ENCODE results near the gene KIR3DL3. TPM values are rescaled to one million over a fixed set of nuclear protein-coding genes. Genes with fewer than 3 reads are reported as not detected.

The KIR3DL3 gene
- total and polyA plus RNA-seq, 4 donors: not detected

- H3K36me3 ChIP-seq (ENCODE audit: control insufficient read depth in 4 of 4, insufficient read depth in 4 of 4, low read length in 4 of 4): no peaks in the 10 kb centered on the region
- no peak overlapping the region for H3K4me3 ChIP-seq
- ATAC-seq (ENCODE audit: insufficient read depth, low FRiP score) (no peak), DNase-seq (no peak)
- H3K9ac ChIP-seq (ENCODE audit: insufficient read depth in 1 of 2, low read length in 2 of 2): no peak overlapping the region
- no peaks in the 10 kb centered on the region for H3K4me1 ChIP-seq (ENCODE audit: control insufficient read depth in 5 of 5, insufficient read depth in 5 of 5, low read length in 5 of 5)
- peaks cover 0 to 2% (median under 1%) of the 10 kb centered on the region in 4 donors for H3K9me3 ChIP-seq (ENCODE audit: control insufficient read depth in 4 of 4, insufficient read depth in 3 of 4, low read length in 3 of 4)
- H3K27ac ChIP-seq (ENCODE audit: low read depth in 1 of 2, low read length in 1 of 2): no peak overlapping the region
- no peaks in the 10 kb centered on the region for H3K27me3 ChIP-seq (ENCODE audit: control insufficient read depth in 3 of 3, insufficient read depth in 3 of 3, low read length in 2 of 3)
- TF ChIP-seq, protein P1, sequence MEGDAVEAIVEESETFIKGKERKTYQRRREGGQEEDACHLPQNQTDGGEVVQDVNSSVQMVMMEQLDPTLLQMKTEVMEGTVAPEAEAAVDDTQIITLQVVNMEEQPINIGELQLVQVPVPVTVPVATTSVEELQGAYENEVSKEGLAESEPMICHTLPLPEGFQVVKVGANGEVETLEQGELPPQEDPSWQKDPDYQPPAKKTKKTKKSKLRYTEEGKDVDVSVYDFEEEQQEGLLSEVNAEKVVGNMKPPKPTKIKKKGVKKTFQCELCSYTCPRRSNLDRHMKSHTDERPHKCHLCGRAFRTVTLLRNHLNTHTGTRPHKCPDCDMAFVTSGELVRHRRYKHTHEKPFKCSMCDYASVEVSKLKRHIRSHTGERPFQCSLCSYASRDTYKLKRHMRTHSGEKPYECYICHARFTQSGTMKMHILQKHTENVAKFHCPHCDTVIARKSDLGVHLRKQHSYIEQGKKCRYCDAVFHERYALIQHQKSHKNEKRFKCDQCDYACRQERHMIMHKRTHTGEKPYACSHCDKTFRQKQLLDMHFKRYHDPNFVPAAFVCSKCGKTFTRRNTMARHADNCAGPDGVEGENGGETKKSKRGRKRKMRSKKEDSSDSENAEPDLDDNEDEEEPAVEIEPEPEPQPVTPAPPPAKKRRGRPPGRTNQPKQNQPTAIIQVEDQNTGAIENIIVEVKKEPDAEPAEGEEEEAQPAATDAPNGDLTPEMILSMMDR (IDR thresholded peaks at IDR 0.05; ENCODE audit: control extremely low read depth, extremely low read depth): no peak
- 70 to 80% methylated on average over 8 of the region's 8 CpGs for WGBS, 2 donors
Measured at GRCh38 chr19:54704928-54705327, 19.3 kb upstream of the KIR3DL3 start.

GRCh38 chr19:54707962-54708361, 16.3 kb upstream of the KIR3DL3 start:
- H3K4me1 ChIP-seq (ENCODE audit: control insufficient read depth in 5 of 5, insufficient read depth in 5 of 5, low read length in 5 of 5): no peaks in the 10 kb centered on the region
- no peak for ATAC-seq (ENCODE audit: insufficient read depth, low FRiP score)

GRCh38 chr19:54708781-54709180, 15.5 kb upstream of the KIR3DL3 start:
- Histone ChIP-seq H3K4me1 (ENCODE audit: control insufficient read depth in 5 of 5, insufficient read depth in 5 of 5, low read length in 5 of 5) (no peaks in the 10 kb centered on the region), H3K9ac (ENCODE audit: insufficient read depth in 1 of 2, low read length in 2 of 2) (no peak overlapping the region), H3K27ac (ENCODE audit: low read depth in 1 of 2, low read length in 1 of 2) (no peak overlapping the region), H3K36me3 (ENCODE audit: control insufficient read depth in 4 of 4, insufficient read depth in 4 of 4, low read length in 4 of 4) (no peaks in the 10 kb centered on the region), H3K27me3 (ENCODE audit: control insufficient read depth in 3 of 3, insufficient read depth in 3 of 3, low read length in 2 of 3) (no peaks in the 10 kb centered on the region), H3K9me3 (ENCODE audit: control insufficient read depth in 4 of 4, insufficient read depth in 3 of 4, low read length in 3 of 4) (peaks cover 0 to 2% (median under 1%) of the 10 kb centered on the region in 4 donors), H3K4me3 (no peak overlapping the region)
- no peak for DNase-seq
- ATAC-seq (ENCODE audit: insufficient read depth, low FRiP score): no peak
- WGBS, 2 donors: 88 to 93% methylated on average over 7 of the region's 7 CpGs
- TF ChIP-seq, protein P1 (IDR thresholded peaks at IDR 0.05; ENCODE audit: control extremely low read depth, extremely low read depth): no peak

More at GRCh38 chr19:54707962-54708361, 16.3 kb upstream of the KIR3DL3 start:
- H3K27me3 ChIP-seq (ENCODE audit: control insufficient read depth in 3 of 3, insufficient read depth in 3 of 3, low read length in 2 of 3): no peaks in the 10 kb centered on the region
- TF ChIP-seq, protein P1 (IDR thresholded peaks at IDR 0.05; ENCODE audit: control extremely low read depth, extremely low read depth): no peak
- no peaks in the 10 kb centered on the region for H3K36me3 ChIP-seq (ENCODE audit: control insufficient read depth in 4 of 4, insufficient read depth in 4 of 4, low read length in 4 of 4)
- H3K9me3 ChIP-seq (ENCODE audit: control insufficient read depth in 4 of 4, insufficient read depth in 3 of 4, low read length in 3 of 4): peaks cover 0 to 2% (median under 1%) of the 10 kb centered on the region in 4 donors
- H3K4me3 ChIP-seq: no peak overlapping the region
- no peak overlapping the region for H3K27ac ChIP-seq (ENCODE audit: low read depth in 1 of 2, low read length in 1 of 2)
- 18 to 47% methylated on average over 4 of the region's 4 CpGs for WGBS, 2 donors
- no peak for DNase-seq
- no peak overlapping the region for H3K9ac ChIP-seq (ENCODE audit: insufficient read depth in 1 of 2, low read length in 2 of 2)

Measured in lung (tissue), 12 donors.